GM12874 (cell line): ENCODE results near the gene INO80C.

Source experiments
- TF ChIP-seq, protein P1 (sequence below): IDR thresholded peaks from 2 replicates; pipeline ENCODE4 v1.5.1; 2011; ENCODE audit warnings: low read depth, mild to moderate bottlenecking, control low read depth, low read length, moderate library complexity; ENCODE audit not compliant: insufficient read depth

INO80C gene

DNA sequence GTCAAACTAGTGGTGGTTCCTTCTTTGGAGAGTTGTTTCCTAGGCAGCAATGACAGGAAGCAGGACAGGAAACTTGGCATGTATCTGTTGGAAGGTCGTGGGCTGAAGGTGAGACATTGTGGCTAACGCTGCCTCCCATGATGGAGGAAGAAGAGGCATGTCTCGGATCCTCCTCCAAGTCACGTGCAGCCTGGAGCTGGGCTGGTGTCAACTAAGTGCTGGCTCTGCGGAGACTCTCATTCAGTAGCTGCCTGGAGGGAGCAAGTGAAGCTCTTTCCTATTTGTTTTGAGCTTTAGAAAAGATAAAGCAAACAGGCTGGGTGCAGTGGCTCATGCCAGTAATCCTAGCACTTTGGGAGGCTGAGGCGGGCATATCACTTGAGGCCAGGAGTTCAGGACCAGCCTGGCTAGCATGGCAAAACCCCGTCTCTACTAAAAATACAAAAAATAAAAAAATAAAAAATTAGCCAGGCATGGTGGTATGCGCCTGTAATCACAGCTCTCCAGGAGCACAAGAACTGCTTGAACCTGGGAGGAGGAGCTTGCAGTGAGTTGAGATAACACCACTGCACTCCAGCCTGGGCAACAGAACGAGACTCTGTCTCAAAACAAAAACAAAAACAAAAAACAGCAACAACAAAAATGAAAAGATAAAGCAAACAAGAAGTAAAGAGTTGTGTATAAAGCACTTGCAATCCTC lies 28.2 kb upstream of the INO80C start:
- TF ChIP-seq, protein P1, sequence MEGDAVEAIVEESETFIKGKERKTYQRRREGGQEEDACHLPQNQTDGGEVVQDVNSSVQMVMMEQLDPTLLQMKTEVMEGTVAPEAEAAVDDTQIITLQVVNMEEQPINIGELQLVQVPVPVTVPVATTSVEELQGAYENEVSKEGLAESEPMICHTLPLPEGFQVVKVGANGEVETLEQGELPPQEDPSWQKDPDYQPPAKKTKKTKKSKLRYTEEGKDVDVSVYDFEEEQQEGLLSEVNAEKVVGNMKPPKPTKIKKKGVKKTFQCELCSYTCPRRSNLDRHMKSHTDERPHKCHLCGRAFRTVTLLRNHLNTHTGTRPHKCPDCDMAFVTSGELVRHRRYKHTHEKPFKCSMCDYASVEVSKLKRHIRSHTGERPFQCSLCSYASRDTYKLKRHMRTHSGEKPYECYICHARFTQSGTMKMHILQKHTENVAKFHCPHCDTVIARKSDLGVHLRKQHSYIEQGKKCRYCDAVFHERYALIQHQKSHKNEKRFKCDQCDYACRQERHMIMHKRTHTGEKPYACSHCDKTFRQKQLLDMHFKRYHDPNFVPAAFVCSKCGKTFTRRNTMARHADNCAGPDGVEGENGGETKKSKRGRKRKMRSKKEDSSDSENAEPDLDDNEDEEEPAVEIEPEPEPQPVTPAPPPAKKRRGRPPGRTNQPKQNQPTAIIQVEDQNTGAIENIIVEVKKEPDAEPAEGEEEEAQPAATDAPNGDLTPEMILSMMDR, result no peak

DNA sequence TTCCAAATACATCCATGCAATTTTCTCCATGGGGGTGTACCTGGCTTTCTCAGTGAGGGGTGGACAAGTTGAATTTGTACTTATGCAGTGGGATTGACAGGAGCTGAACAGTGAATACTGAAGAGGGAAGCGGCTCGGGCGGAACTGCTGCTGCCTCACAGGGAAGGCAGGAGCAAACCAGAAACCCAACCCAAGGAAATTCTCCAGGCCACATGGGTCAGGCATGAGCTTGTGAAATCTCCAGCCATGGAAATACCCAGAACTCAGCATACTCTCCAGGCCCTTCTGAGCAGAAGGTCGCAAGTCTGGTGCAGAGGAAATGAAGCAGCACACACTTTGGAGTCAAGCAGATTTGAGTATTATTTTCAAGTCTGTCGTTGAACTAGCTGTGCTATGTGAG lies 26.5 kb upstream of the INO80C start:
- TF ChIP-seq, protein P1, result no peak

DNA sequence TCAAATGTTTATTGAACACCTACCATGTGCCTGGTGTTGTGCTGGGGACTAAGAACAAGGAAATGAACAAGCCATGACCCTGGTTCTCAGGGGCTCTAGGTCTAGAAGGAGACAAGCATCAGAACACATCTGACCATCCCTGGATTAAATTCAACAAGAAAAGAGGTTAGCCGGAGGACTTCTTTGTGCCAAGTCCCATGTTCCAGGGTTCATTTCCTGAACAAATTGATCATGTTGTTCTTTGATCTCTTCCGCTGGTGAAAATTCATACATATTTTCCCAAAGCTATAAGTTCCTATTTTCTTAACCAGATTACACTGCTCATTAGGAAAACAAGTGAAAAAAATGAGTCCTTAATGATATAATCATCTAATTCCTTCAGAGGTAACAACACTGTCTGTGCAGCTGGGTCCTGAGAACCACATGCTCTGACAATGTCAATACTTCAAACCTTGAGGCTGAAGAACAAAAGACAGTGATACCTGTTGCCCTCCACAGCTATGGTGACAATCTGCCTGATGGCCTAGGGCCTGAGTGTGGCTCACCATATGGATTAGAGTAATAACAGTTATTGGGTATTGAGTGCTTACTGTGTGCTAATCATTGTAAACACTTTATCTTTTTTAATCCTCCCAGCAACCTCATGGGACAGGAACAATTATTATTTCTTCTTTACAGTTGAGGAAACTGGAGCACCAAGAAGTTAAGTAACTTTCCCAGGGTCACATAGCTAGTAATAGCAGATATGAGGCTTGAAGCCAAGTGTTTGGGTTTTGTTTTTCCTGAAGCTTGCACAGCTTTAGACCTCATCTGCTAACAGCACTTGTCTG lies 24.6 kb upstream of the INO80C start:
- TF ChIP-seq, protein P1, result no peak

DNA sequence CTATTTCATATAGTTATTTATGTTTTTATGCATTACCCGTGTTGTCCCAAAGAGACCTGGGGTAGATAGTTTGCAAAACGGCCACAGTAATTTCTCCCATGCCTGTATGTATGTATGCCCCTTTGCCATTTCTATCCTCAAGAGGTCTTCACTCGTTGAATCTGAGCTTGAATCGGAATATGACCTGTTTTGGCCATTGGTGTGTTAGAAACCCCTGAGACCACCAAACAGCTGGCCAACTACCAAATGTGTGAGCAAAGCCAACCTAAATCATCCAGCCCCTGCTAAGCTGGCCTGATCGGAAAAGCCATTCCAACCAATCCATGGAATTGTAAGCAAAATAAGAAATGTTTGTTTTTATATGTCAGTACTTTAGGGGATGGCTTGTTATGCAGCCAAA lies 23.4 kb upstream of the INO80C start:
- TF ChIP-seq, protein P1, result no peak

DNA sequence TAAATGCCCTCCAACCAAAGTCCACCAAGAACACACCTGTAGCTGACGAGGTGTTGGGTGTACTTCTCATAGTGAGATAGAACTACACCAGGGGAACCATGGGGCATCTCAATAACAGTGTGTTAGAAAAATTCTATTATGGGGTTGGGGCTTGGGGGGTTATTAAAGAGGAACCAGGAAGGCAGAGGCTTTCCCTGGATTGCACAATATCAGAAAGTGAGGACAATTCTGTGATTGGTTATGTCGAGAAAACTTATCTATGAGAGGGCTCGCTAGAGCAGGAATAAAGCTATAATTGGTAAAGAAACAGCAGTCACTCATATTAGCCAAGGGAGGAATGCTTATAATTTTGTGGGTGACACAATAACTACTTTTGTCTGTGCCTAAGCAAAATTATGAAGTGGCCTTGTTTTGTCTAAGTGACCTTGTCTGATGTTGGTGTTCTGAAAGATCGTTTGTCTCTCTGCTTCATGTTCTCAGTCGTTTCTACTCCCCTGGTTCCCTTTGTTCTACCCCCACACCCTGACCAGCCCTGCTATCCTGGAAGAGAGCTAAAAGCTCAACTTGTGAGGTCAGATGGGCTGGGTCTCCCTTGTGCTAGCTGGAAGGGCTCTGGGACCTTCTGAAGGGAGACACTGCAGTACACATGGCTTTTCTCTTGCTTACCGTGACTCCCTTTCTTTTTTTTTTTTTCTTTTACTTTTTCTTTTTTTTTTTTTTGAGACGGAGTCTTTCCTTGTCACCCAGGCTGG lies 21.6 kb upstream of the INO80C start:
- TF ChIP-seq, protein P1, result no peak

DNA sequence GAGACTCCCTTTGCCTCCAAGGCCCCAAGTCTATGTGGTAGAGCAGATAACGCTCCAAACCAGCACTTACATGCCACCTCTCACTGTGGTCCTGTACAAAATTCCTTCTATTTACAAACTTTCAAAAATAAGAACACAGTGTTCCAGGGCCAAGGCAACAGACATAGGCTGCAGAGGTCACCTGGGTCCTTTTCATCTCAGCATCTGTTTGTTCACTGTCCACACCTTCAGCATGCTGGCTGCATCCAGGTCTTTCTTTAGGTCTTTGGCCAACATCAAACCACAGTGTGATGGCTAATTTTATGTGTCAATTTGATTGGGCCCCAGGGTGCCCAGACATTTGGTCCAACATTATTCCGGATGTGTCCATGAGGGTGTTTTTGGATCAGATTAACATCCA lies 20.0 kb upstream of the INO80C start:
- TF ChIP-seq, protein P1, result no peak

DNA sequence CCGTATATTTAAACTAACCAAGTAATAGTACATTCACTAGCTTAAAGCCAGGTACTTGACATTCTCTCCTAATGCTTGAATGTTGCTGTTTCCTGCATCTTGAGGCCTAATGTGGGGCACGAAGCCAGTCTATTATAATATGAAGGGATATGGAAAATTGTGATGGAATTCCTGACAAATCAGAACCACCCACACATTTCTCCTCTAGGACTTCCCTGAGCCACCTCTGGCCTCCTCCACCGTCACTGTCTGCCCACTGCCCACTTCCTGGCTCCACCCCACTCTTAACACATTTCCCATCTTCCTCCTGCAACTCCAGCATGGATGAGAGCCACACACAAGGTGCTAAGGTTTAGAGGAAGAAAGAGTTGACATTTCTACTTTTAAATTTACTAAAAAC lies 19.0 kb upstream of the INO80C start:
- TF ChIP-seq, protein P1, result no peak
